Measurements from ENCODE around the gene PCARE. TPM values are rescaled to one million over a fixed set of nuclear protein-coding genes. Genes with fewer than 3 reads are reported as not detected.

Gene PCARE
- total RNA-seq, 1 donor from 2014 or later, result 0.32 TPM

Other genes with a start within 250 kb of the PCARE start
- gene TRMT61B, start 204.2 kb downstream of the PCARE start, total RNA-seq, result 13.1 and 16.2 TPM in 2 replicates
- 45.1 and 53.1 TPM in 2 replicates for gene WDR43, start 179.9 kb downstream of the PCARE start, total RNA-seq
- 1.0 and 1.7 TPM in 2 replicates for gene TOGARAM2, start 93.2 kb downstream of the PCARE start, total RNA-seq
- 126 and 129 TPM in 2 replicates for gene CLIP4, start 40.9 kb upstream of the PCARE start, total RNA-seq

All from myocyte (in vitro differentiated cells).